HFF-Myc (cell line): Measurements from ENCODE around the gene S100A7.
"Not testable (repeated sequence)": the region's sequence is repeated elsewhere in the genome, so short reads cannot be mapped to it uniquely, and the experiment has no call there.

Experiments
- DNase-seq: peaks from one replicate; pipeline ENCODE4 v3.0.0-alpha.2; 2011; ENCODE audit warnings: low read depth; ENCODE audit errors: extremely low read depth
- H3K4me3 ChIP-seq: replicated peaks from 2 replicates; pipeline ENCODE4 v1.5.1; 2011; ENCODE audit warnings: low read depth, mild to moderate bottlenecking, control low read depth, low read length
- CTCF ChIP-seq: IDR thresholded peaks from 2 replicates; pipeline ENCODE4 v1.5.1; 2012; ENCODE audit warnings: mild to moderate bottlenecking, low read depth, low read length, control low read depth; ENCODE audit errors: missing control alignments

Gene S100A7

DNA sequence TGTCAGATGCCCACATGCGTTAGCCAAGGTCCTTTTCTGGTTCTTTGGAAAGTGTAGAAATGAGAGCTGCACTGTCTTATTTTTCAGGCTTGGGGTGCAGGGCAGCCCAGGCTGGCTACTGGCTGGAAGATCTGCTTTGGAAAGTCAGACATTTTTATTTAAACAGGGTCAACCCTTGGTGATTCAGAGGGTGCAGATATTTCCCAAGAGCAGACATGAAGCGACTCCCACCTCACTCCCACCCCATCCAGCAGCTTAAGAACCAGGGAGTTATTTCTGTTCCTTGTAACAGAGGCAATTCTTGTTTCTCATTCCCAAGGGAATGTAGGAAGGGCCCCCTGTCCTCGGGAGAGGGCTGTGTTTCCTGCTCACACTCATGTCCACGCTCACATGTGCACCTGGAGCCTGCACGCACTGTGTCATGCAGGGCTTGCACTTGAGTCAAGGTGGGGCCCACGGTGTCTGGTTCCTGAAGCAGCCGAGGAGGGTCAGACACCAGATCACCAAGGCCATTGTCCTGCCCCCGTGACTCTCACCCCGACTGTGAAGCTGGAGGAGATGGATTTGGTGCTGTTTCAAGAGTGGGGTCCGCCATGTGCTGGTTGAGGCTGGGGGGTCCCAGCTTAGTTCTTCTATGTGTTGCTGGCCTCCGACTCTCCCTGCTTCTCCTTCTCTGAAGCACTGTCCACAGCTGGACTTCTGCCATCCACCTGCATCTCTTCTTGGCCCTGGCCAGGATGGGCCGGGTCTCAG is 43.1 kb downstream of the S100A7 start:
- no peak for DNase-seq
- TF ChIP-seq CTCF: no peak
- H3K4me3 ChIP-seq: no peak overlapping the region

- TF ChIP-seq CTCF: no peak
- H3K4me3 ChIP-seq: no peak within 1 kb of the TSS
- DNase-seq: no peak
Measured at GRCh38 chr1:153415850-153416570, 44.4 kb downstream of the S100A7 start, which contains the start of gene S100A7A. TSS of gene S100A7A (plus strand) at chr1:153416520. CDS start at chr1:153418083, 1,563 bp downstream.

GRCh38 chr1:153413961-153414360 is 46.5 kb downstream of the S100A7 start:
- H3K4me3 ChIP-seq, DNase-seq: not testable (repeated sequence)
